Hepatocyte (in vitro differentiated cells): ENCODE data around the gene YIPF4.

ENCODE experiments used
- CTCF ChIP-seq: fragments of 200-600 bp; sonication (generic); IDR thresholded peaks from 2 replicates; pipeline ENCODE4 v1.5.1; 2016; ENCODE audit warnings: antibody characterized with exemption, mild to moderate bottlenecking; ENCODE audit not compliant: poor library complexity
- EZH2 ChIP-seq: fragments of 200-600 bp; sonication (generic); IDR thresholded peaks from 2 replicates; pipeline ENCODE4 v1.6.1; 2016; ENCODE audit warnings: antibody characterized with exemption, mild to moderate bottlenecking, borderline replicate concordance
- EZH2phosphoT487 ChIP-seq: fragments of 200-600 bp; sonication (generic); IDR thresholded peaks from one replicate; pipeline ENCODE4 v1.6.1; 2018; ENCODE audit warnings: antibody characterized with exemption, mild to moderate bottlenecking, low read depth, moderate library complexity; ENCODE audit not compliant: unreplicated experiment, severe bottlenecking

- no peak for TF ChIP-seq CTCF
- TF ChIP-seq EZH2phosphoT487 = no peak
- TF ChIP-seq EZH2 = no peak
Measured at GRCh38 chr2:32284321-32284720, 6.6 kb downstream of the YIPF4 start.
